GM23248 (cell line): ENCODE data around the gene PLEKHA6.

Source experiments
- EZH2 ChIP-seq: fragments of 200-600 bp; sonication (generic); IDR thresholded peaks from 2 replicates; pipeline ENCODE4 v1.6.1; 2018; ENCODE audit warnings: antibody characterized with exemption, mild to moderate bottlenecking; ENCODE audit not compliant: insufficient read depth, poor library complexity, severe bottlenecking
- EZH2phosphoT487 ChIP-seq: fragments of 200-600 bp; sonication (generic); IDR thresholded peaks from 2 replicates; pipeline ENCODE4 v1.6.1; 2018; ENCODE audit warnings: antibody characterized with exemption, moderate library complexity, mild to moderate bottlenecking, low read depth; ENCODE audit not compliant: insufficient read depth

DNA sequence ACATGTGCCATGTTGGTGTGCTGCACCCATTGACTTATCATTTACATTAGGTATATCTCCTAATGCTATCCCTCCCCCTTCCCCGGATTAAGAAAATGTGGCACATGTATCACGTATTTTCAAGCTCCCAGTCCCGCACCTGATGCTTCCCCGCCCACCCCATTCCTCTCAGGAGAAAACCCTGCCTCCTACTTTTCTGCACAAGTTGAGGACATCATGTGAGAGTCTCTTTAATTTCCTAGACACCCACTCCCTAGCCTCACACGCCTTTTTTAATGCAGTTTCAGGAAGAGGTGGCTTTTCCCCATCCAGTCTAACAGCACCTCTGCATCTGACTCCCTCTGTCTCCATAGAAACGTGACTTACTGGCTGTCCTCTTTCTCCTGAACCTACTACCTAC lies 87.8 kb downstream of the PLEKHA6 start:
- TF ChIP-seq EZH2phosphoT487 (no peak), EZH2 (no peak)
